A549 (cell line): ENCODE results near the gene MEGF8. TPM values are rescaled to one million over a fixed set of nuclear protein-coding genes. Genes with fewer than 3 reads are reported as not detected.

ENCODE experiments used
- ATAC-seq, 2 experiments: fragments of 200-7000 bp in 1 of 2; fragments of >200 bp in 1 of 2; cut with Nextera tagmentation in 1 of 2; cut with Tn5 transposase in 1 of 2; 3 replicates each; pipeline versions ENCODE4 v1.8.0 to v1.9.1; 2018 to 2020; ENCODE audit warnings: mild to moderate bottlenecking in 1 of 2, moderate library complexity in 1 of 2
- CTCF ChIA-PET: fragments of 300-600 bp; sonication (Branson Sonifier 250); formaldehyde crosslinking; extraction: SDS; loops from one replicate; lab custom pipeline; 2021; ENCODE audit warnings: antibody characterized with exemption, inconsistent platforms; lab: Yijun Ruan, JAX
- POLR2A ChIA-PET: fragments of 350-600 bp; formaldehyde crosslinking; extraction: SDS; loops from one replicate; lab custom pipeline; 2021; ENCODE audit warnings: antibody characterized with exemption, inconsistent platforms; lab: Yijun Ruan, JAX
- DNase-seq, 2 experiments: peaks; one replicate each; pipeline versions ENCODE4 v3.0.0 to v3.0.0-alpha.2; 2011 to 2016; ENCODE audit warnings: low read depth in 1 of 2, low spot score in 1 of 2
- FAIRE-seq: peaks from 2 replicates; lab custom pipeline; 2011; peaks lifted over from hg19 to GRCh38; lab: Jason Lieb, UNC
- H3K27ac ChIP-seq, 2 experiments: fragments of >200 bp; sonication (Bioruptor Twin); formaldehyde crosslinking; 3 replicates each; pipeline ENCODE4 v1.5.1; 2016 to 2017
- H3K4me1 ChIP-seq: fragments of >200 bp; sonication (Bioruptor Twin); formaldehyde crosslinking; 3 replicates; pipeline ENCODE4 v1.6.1; 2016
- H3K4me2 ChIP-seq: fragments of >200 bp; sonication (Bioruptor Twin); formaldehyde crosslinking; 3 replicates; pipeline ENCODE4 v1.6.1; 2016
- H3K4me3 ChIP-seq: fragments of >200 bp; sonication (Bioruptor Twin); formaldehyde crosslinking; 3 replicates; pipeline ENCODE4 v1.5.1; 2016
- H3K9me3 ChIP-seq: fragments of >200 bp; sonication (Bioruptor Twin); formaldehyde crosslinking; 3 replicates; pipeline ENCODE4 v1.6.1; 2016
- ATOH8 ChIP-seq: fragments of 250-450 bp; sonication (Bioruptor Pico); IDR thresholded peaks from 2 replicates; pipeline ENCODE4 v1.5.0; 2020; ENCODE audit warnings: low read depth, mild to moderate bottlenecking, moderate library complexity
- CTCF ChIP-seq: fragments of >200 bp; sonication (Bioruptor Twin); formaldehyde crosslinking; IDR thresholded peaks from 3 replicates; pipeline ENCODE4 v1.5.1; 2016
- EHF ChIP-seq: fragments of 250-450 bp; sonication (Bioruptor Pico); IDR thresholded peaks from 2 replicates; pipeline ENCODE4 v1.5.0; 2020; ENCODE audit warnings: mild to moderate bottlenecking
- ELK1 ChIP-seq: fragments of 150-350 bp; IDR thresholded peaks from 2 replicates; pipeline ENCODE4 v1.6.1; 2014; ENCODE audit warnings: low read depth, mild to moderate bottlenecking, low read length
- JUNB ChIP-seq: fragments of >200 bp; sonication (Bioruptor Twin); formaldehyde crosslinking; IDR thresholded peaks from 2 replicates; pipeline ENCODE4 v1.6.1; 2016
- MAFK ChIP-seq: fragments of 450-650 bp; IDR thresholded peaks from 2 replicates; pipeline ENCODE4 v1.6.1; 2014; ENCODE audit not compliant: partially characterized antibody
- MYC ChIP-seq: IDR thresholded peaks from 2 replicates; pipeline ENCODE4 v1.6.1; 2012; ENCODE audit warnings: mild to moderate bottlenecking, inconsistent platforms, low read length, improper control_type of control experiment, borderline replicate concordance
- PBX3 ChIP-seq: IDR thresholded peaks from 2 replicates; pipeline ENCODE4 v1.6.1; 2012
- TFCP2L1 ChIP-seq: fragments of 250-450 bp; sonication (Bioruptor Pico); IDR thresholded peaks from 2 replicates; pipeline ENCODE4 v1.5.0; 2021; ENCODE audit warnings: mild to moderate bottlenecking
- WGBS: methylation state at CpG from one replicate; pipeline ENCODE4 v1.1.6; 2017; ENCODE audit errors: missing lambda C conversion rate; 5-methylcytosine and 5-hydroxymethylcytosine counted together
- polyA plus RNA-seq, 4 experiments: library from polyadenylated mRNA; depleted of rRNA in 3 of 4; stranded (reverse); fragments of >200 nt; fragmentation: RNase III in 1 of 4; extraction: RNeasy Plus Mini Kit Qiagen cat#74134 plus additional on column Dnase treatment in 1 of 4; gene quantifications; 2 replicates in 3 of 4; 3 replicates in 1 of 4; pipeline ENCODE4 v1.2.3, GENCODE V29; 2011 to 2017
- small RNA-seq, 6 experiments: library from RNA; depleted of rRNA; stranded (forward); fragments of <200 nt; gene quantifications; one replicate each; pipeline ENCODE3, GENCODE V24; 2012

MEGF8 gene
- polyA plus RNA-seq, 2 of the 4 experiments (the other 2 are of a cell fraction): 10.4 to 27.2 TPM

- Histone ChIP-seq H3K9me3 (no peaks in the 10 kb centered on the region), H3K4me3 (no peak overlapping the region), H3K27ac (no peak overlapping the region), H3K4me1 (peaks cover 17% of the 10 kb centered on the region), H3K4me2 (no peak overlapping the region)
- no peak for FAIRE-seq
- TF ChIP-seq TFCP2L1 (CRISPR knock-in tag) (no peak), CTCF (0 out of 3 replicates have a peak, but pooled peaks have one; percentile 7)
- ChIA-PET POLR2A (no interaction called here), CTCF (interaction anchor here (0.5 to 7.6 kb wide), 15 partner anchors 9 to 895 kb away, joined by 3 to 74 read pairs (median 4); partner anchors contain the start of gene CXCL17)
- WGBS: 76% methylated on average over 13 of the region's 13 CpGs
- ATAC-seq: peak in 1 of 2 experiments; percentile 21; a peak in 2 of 6 replicates
- no peak for DNase-seq
Measured at GRCh38 chr19:42424712-42425131, 99.3 kb downstream of the MEGF8 start.

- ChIA-PET POLR2A (interaction anchor here (0.7 kb wide), 1 partner anchor 14 kb away, joined by 4 read pairs; no protein-coding TSS in a partner anchor), CTCF (interaction anchor here (1.2 to 7.6 kb wide), 9 partner anchors 8 to 318 kb away, joined by 4 to 74 read pairs (median 13); partner anchors contain the start of gene CXCL17)
- 91% methylated on average over 3 of the region's 3 CpGs for WGBS
- Histone ChIP-seq H3K4me1 (peaks cover 18% of the 10 kb centered on the region), H3K9me3 (no peaks in the 10 kb centered on the region), H3K4me3 (no peak overlapping the region), H3K27ac (no peak overlapping the region), H3K4me2 (no peak overlapping the region)
- no peak for DNase-seq
- no peak for FAIRE-seq
- ATAC-seq: no peak
- TF ChIP-seq MYC (no peak), MAFK (no peak), EHF (CRISPR knock-in tag) (no peak)
Measured at GRCh38 chr19:42426643-42427042, 101.2 kb downstream of the MEGF8 start.

- DNase-seq (no peak), ATAC-seq (no peak), FAIRE-seq (no peak)
- Histone ChIP-seq H3K4me3 (no peak within 1 kb of the TSS), H3K27ac (no peak within 1 kb of the TSS), H3K4me1 (peaks cover 18% of the 10 kb centered on the region), H3K4me2 (no peak within 1 kb of the TSS)
- POLR2A ChIA-PET: no interaction called here
- WGBS: 86% methylated on average over 4 of the region's 4 CpGs
- CTCF ChIA-PET: interaction anchor here (1.3 to 7.6 kb wide), 8 partner anchors 11 to 319 kb away, joined by 4 to 74 read pairs (median 8); partner anchors contain the start of gene CXCL17
- TF ChIP-seq PBX3 (no peak), JUNB (no peak), ELK1 (no peak), ATOH8 (CRISPR knock-in tag) (no peak)
- TF ChIP-seq, all 56 proteins: peak for 0
- H3K9me3 ChIP-seq: no peaks in the 10 kb centered on the region
Measured at GRCh38 chr19:42427313-42427712, 101.9 kb downstream of the MEGF8 start, which contains the start of gene LIPE. Gene LIPE (minus strand): TSS chr19:42427388. CDS start chr19:42427149, 239 bp downstream.

Small RNA genes lying within 50 kb of the gene (small RNA-seq; reads per million reads assigned to genes)
- gene MIR8077: 0 reads per million in 6 experiments

Other genes starting within 250 kb of the MEGF8 start
- 11.3 and 16.9 TPM in 2 replicates for gene ZNF574, start 249.5 kb upstream of the MEGF8 start, polyA plus RNA-seq (2011; rRNA removed)
- 20.9 to 21.8 TPM (median 21.1 TPM) in 3 replicates for gene ZNF574, start 249.5 kb upstream of the MEGF8 start, polyA plus RNA-seq (2017; fragmentation: RNase III; extraction: RNeasy Plus Mini Kit Qiagen cat#74134 plus additional on column Dnase treatment)
- gene POU2F2, start 193.2 kb upstream of the MEGF8 start, polyA plus RNA-seq (2011; rRNA removed): 0.15 and 0.16 TPM in 2 replicates
- gene POU2F2, start 193.2 kb upstream of the MEGF8 start, polyA plus RNA-seq (2017; fragmentation: RNase III; extraction: RNeasy Plus Mini Kit Qiagen cat#74134 plus additional on column Dnase treatment): 0.24 to 0.49 TPM (median 0.28 TPM) in 3 replicates
- 30.8 and 37.9 TPM in 2 replicates for gene DEDD2, start 108.0 kb upstream of the MEGF8 start, polyA plus RNA-seq (2011; rRNA removed)
- 39.7 to 54.1 TPM (median 43.2 TPM) in 3 replicates for gene DEDD2, start 108.0 kb upstream of the MEGF8 start, polyA plus RNA-seq (2017; fragmentation: RNase III; extraction: RNeasy Plus Mini Kit Qiagen cat#74134 plus additional on column Dnase treatment)
- 7.1 and 8.7 TPM in 2 replicates for gene ZNF526, start 105.3 kb upstream of the MEGF8 start, polyA plus RNA-seq (2011; rRNA removed)
- 12.2 to 12.9 TPM (median 12.6 TPM) in 3 replicates for gene ZNF526, start 105.3 kb upstream of the MEGF8 start, polyA plus RNA-seq (2017; fragmentation: RNase III; extraction: RNeasy Plus Mini Kit Qiagen cat#74134 plus additional on column Dnase treatment)
- 55.2 and 79.7 TPM in 2 replicates for gene GSK3A, start 83.0 kb upstream of the MEGF8 start, polyA plus RNA-seq (2011; rRNA removed)
- gene GSK3A, start 83.0 kb upstream of the MEGF8 start, polyA plus RNA-seq (2017; fragmentation: RNase III; extraction: RNeasy Plus Mini Kit Qiagen cat#74134 plus additional on column Dnase treatment): 81.0 to 85.1 TPM (median 84.0 TPM) in 3 replicates
- gene ERF, start 70.5 kb upstream of the MEGF8 start, polyA plus RNA-seq (2011; rRNA removed): 71.9 and 103 TPM in 2 replicates
- gene ERF, start 70.5 kb upstream of the MEGF8 start, polyA plus RNA-seq (2017; fragmentation: RNase III; extraction: RNeasy Plus Mini Kit Qiagen cat#74134 plus additional on column Dnase treatment): 107 to 123 TPM (median 120 TPM) in 3 replicates
- gene CIC, start 56.4 kb upstream of the MEGF8 start, polyA plus RNA-seq (2011; rRNA removed): 7.2 and 7.7 TPM in 2 replicates
- gene CIC, start 56.4 kb upstream of the MEGF8 start, polyA plus RNA-seq (2017; fragmentation: RNase III; extraction: RNeasy Plus Mini Kit Qiagen cat#74134 plus additional on column Dnase treatment): 46.8 to 56.4 TPM (median 53.1 TPM) in 3 replicates
- gene PRR19, start 23.5 kb upstream of the MEGF8 start, polyA plus RNA-seq (2011; rRNA removed): 1.1 and 1.3 TPM in 2 replicates
- gene PRR19, start 23.5 kb upstream of the MEGF8 start, polyA plus RNA-seq (2017; fragmentation: RNase III; extraction: RNeasy Plus Mini Kit Qiagen cat#74134 plus additional on column Dnase treatment): 3.4 to 4.5 TPM (median 4.2 TPM) in 3 replicates
- 79.7 and 101 TPM in 2 replicates for gene PAFAH1B3, start 23.0 kb upstream of the MEGF8 start, polyA plus RNA-seq (2011; rRNA removed)
- 135 to 151 TPM (median 144 TPM) in 3 replicates for gene PAFAH1B3, start 23.0 kb upstream of the MEGF8 start, polyA plus RNA-seq (2017; fragmentation: RNase III; extraction: RNeasy Plus Mini Kit Qiagen cat#74134 plus additional on column Dnase treatment)
- gene TMEM145, start 12.3 kb upstream of the MEGF8 start, polyA plus RNA-seq (2011; rRNA removed): 0.71 and 1.8 TPM in 2 replicates
- gene TMEM145, start 12.3 kb upstream of the MEGF8 start, polyA plus RNA-seq (2017; fragmentation: RNase III; extraction: RNeasy Plus Mini Kit Qiagen cat#74134 plus additional on column Dnase treatment): 3.6 to 5.1 TPM (median 4.3 TPM) in 3 replicates
- 5.1 and 11.9 TPM in 2 replicates for gene CNFN, start 64.7 kb downstream of the MEGF8 start, polyA plus RNA-seq (2011; rRNA removed)
- 33.2 to 44.6 TPM (median 33.6 TPM) in 3 replicates for gene CNFN, start 64.7 kb downstream of the MEGF8 start, polyA plus RNA-seq (2017; fragmentation: RNase III; extraction: RNeasy Plus Mini Kit Qiagen cat#74134 plus additional on column Dnase treatment)
- 1.6 and 2.6 TPM in 2 replicates for gene LIPE, start 101.8 kb downstream of the MEGF8 start, polyA plus RNA-seq (2011; rRNA removed)
- gene LIPE, start 101.8 kb downstream of the MEGF8 start, polyA plus RNA-seq (2017; fragmentation: RNase III; extraction: RNeasy Plus Mini Kit Qiagen cat#74134 plus additional on column Dnase treatment): 2.5 to 3.2 TPM (median 2.7 TPM) in 3 replicates
- gene CXCL17, start 117.3 kb downstream of the MEGF8 start, polyA plus RNA-seq (2011; rRNA removed): 0.13 and 0.14 TPM in 2 replicates
- not detected in 3 replicates for gene CXCL17, start 117.3 kb downstream of the MEGF8 start, polyA plus RNA-seq (2017; fragmentation: RNase III; extraction: RNeasy Plus Mini Kit Qiagen cat#74134 plus additional on column Dnase treatment)
- gene CEACAM1, start 202.8 kb downstream of the MEGF8 start, polyA plus RNA-seq (2011; rRNA removed): 8.9 and 10.1 TPM in 2 replicates
- 0.43 to 0.88 TPM (median 0.52 TPM) in 3 replicates for gene CEACAM1, start 202.8 kb downstream of the MEGF8 start, polyA plus RNA-seq (2017; fragmentation: RNase III; extraction: RNeasy Plus Mini Kit Qiagen cat#74134 plus additional on column Dnase treatment)